Neuronal stem cell (in vitro differentiated cells): ENCODE data around the gene C1orf21.

Source experiments
- DNase-seq: peaks from one replicate; pipeline ENCODE4 v3.0.0-alpha.2; 2013; ENCODE audit warnings: low spot score
- H2AFZ ChIP-seq: one replicate; pipeline ENCODE4 v1.6.1; 2013; ENCODE audit warnings: mild to moderate bottlenecking, low read length, inconsistent platforms
- H2AK5ac ChIP-seq: 2 replicates; pipeline ENCODE4 v1.6.1; 2013; ENCODE audit warnings: low read depth, mild to moderate bottlenecking, inconsistent platforms, low read length, moderate library complexity, mixed read lengths
- H2BK120ac ChIP-seq: 2 replicates; pipeline ENCODE4 v1.6.1; 2013; ENCODE audit warnings: low read depth, mild to moderate bottlenecking, inconsistent platforms, low read length, moderate library complexity, mixed read lengths
- H2BK12ac ChIP-seq: one replicate; pipeline ENCODE4 v1.6.1; 2013; ENCODE audit warnings: low read length, inconsistent platforms
- H2BK15ac ChIP-seq: 2 replicates; pipeline ENCODE4 v1.6.1; 2013; ENCODE audit warnings: mild to moderate bottlenecking, low read length, inconsistent platforms, mixed read lengths
- H2BK5ac ChIP-seq: one replicate; pipeline ENCODE4 v1.6.1; 2013; ENCODE audit warnings: inconsistent platforms, mild to moderate bottlenecking, low read length, moderate library complexity
- H3K14ac ChIP-seq: one replicate; pipeline ENCODE4 v1.6.1; 2013; ENCODE audit warnings: low read length, inconsistent platforms
- H3K18ac ChIP-seq: 2 replicates; pipeline ENCODE4 v1.6.1; 2013; ENCODE audit warnings: low read length, inconsistent platforms
- H3K23ac ChIP-seq: 2 replicates; pipeline ENCODE4 v1.6.1; 2013; ENCODE audit warnings: low read depth, mild to moderate bottlenecking, mixed read lengths, low read length, inconsistent platforms; ENCODE audit not compliant: poor library complexity
- H3K27ac ChIP-seq: replicated peaks from 3 replicates; pipeline ENCODE4 v1.5.1; 2013; ENCODE audit warnings: low read length, inconsistent platforms
- H3K27me3 ChIP-seq, 3 experiments: 2 replicates each; pipeline ENCODE4 v1.6.1; 2013; ENCODE audit warnings: low read length in 3 of 3, mild to moderate bottlenecking in 2 of 3, inconsistent platforms in 1 of 3, low read depth in 1 of 3, mixed read lengths in 1 of 3, moderate library complexity in 1 of 3; ENCODE audit not compliant: control insufficient read depth in 3 of 3, insufficient read depth in 3 of 3
- H3K36me3 ChIP-seq, 2 donors: replicated peaks in 1 of 2; 2 replicates each; pipeline ENCODE4 v1.6.1; 2013; ENCODE audit warnings: low read length in 2 of 2; ENCODE audit not compliant: control insufficient read depth in 2 of 2, insufficient read depth in 2 of 2
- H3K4ac ChIP-seq: 2 replicates; pipeline ENCODE4 v1.6.1; 2013; ENCODE audit warnings: inconsistent platforms, mild to moderate bottlenecking, low read length, moderate library complexity
- H3K4me1 ChIP-seq, 2 donors: 1 replicate in 1 of 2; 2 replicates in 1 of 2; pipeline ENCODE4 v1.6.1; 2013; ENCODE audit warnings: low read length in 2 of 2, low read depth in 1 of 2; ENCODE audit not compliant: control insufficient read depth in 2 of 2, insufficient read depth in 1 of 2
- H3K4me2 ChIP-seq: one replicate; pipeline ENCODE4 v1.6.1; 2013; ENCODE audit warnings: mild to moderate bottlenecking, low read length, inconsistent platforms; ENCODE audit not compliant: insufficient read depth, poor library complexity, severe bottlenecking
- H3K4me3 ChIP-seq, 2 donors: 2 replicates each; pipeline ENCODE4 v1.5.1; 2013; ENCODE audit warnings: low read length in 2 of 2, mild to moderate bottlenecking in 2 of 2, inconsistent platforms in 1 of 2, moderate library complexity in 1 of 2
- H3K79me1 ChIP-seq: one replicate; pipeline ENCODE4 v1.6.1; 2013; ENCODE audit warnings: low read depth, mild to moderate bottlenecking, inconsistent platforms, low read length, moderate library complexity
- H3K9ac ChIP-seq: one replicate; pipeline ENCODE4 v1.6.1; 2013; ENCODE audit warnings: mild to moderate bottlenecking, low read depth, low read length, inconsistent platforms; ENCODE audit not compliant: poor library complexity
- H3K9me3 ChIP-seq, 2 donors: replicated peaks in 1 of 2; 2 replicates each; pipeline versions ENCODE3 to v1.6.1; 2013; ENCODE audit warnings: low read length in 2 of 2, mild to moderate bottlenecking in 2 of 2, inconsistent platforms in 1 of 2, low read depth in 1 of 2, mixed read lengths in 1 of 2, moderate library complexity in 1 of 2; ENCODE audit not compliant: control insufficient read depth in 2 of 2, insufficient read depth in 1 of 2
- H4K8ac ChIP-seq: one replicate; pipeline ENCODE4 v1.6.1; 2013; ENCODE audit warnings: low read depth, mild to moderate bottlenecking, inconsistent platforms, low read length, moderate library complexity
- H4K91ac ChIP-seq: one replicate; pipeline ENCODE4 v1.6.1; 2013; ENCODE audit warnings: low read length, low read depth, mild to moderate bottlenecking, inconsistent platforms; ENCODE audit not compliant: poor library complexity
- WGBS, 2 donors: extraction: QIAGEN DNeasy Blood & Tissue Kit; methylation state at CpG; one replicate each; pipeline ENCODE4 v1.1.7; 2013; ENCODE audit warnings: missing lambda C conversion rate in 2 of 2, mixed read lengths in 1 of 2; ENCODE audit not compliant: insufficient read length in 2 of 2, insufficient replicate concordance in 1 of 2; ENCODE audit errors: extremely low coverage in 2 of 2; 5-methylcytosine and 5-hydroxymethylcytosine counted together

The C1orf21 gene

GRCh38 chr1:184625271-184625670 lies 238.4 kb downstream of the C1orf21 start:
- no peak overlapping the region for H2AK5ac ChIP-seq
- no peak overlapping the region for H3K9ac ChIP-seq
- no peaks in the 10 kb centered on the region for H3K9me3 ChIP-seq
- no peak overlapping the region for H3K14ac ChIP-seq
- no peak overlapping the region for H2BK120ac ChIP-seq
- H3K4me3 ChIP-seq = no peak overlapping the region
- H3K4ac ChIP-seq = no peak overlapping the region
- peaks cover 0 to 3% of the 10 kb centered on the region in 2 donors for H3K36me3 ChIP-seq
- no peak for DNase-seq
- no peak overlapping the region for H2AFZ ChIP-seq
- WGBS, 2 donors = no CpG with 5 or more reads among the region's 4 CpGs
- H3K79me1 ChIP-seq = no peaks in the 10 kb centered on the region
- H2BK12ac ChIP-seq = no peak overlapping the region
- no peak overlapping the region for H3K4me2 ChIP-seq
- H3K27ac ChIP-seq = no peak overlapping the region
- no peak overlapping the region for H3K23ac ChIP-seq
- no peak overlapping the region for H3K18ac ChIP-seq
- H2BK15ac ChIP-seq = no peak overlapping the region
- H3K27me3 ChIP-seq = no peaks in the 10 kb centered on the region
- no peak overlapping the region for H2BK5ac ChIP-seq
- peaks cover 0 to 4% of the 10 kb centered on the region in 2 donors for H3K4me1 ChIP-seq
- no peak overlapping the region for H4K91ac ChIP-seq
- no peak overlapping the region for H4K8ac ChIP-seq

GRCh38 chr1:184626076-184627006 lies 239.5 kb downstream of the C1orf21 start:
- peak overlapping the region; percentile 34 for H3K9ac ChIP-seq
- H2BK5ac ChIP-seq = no peak overlapping the region
- no peak overlapping the region for H3K4me3 ChIP-seq
- WGBS, 2 donors = no CpG with 5 or more reads among the region's 13 CpGs
- H4K91ac ChIP-seq = no peak overlapping the region
- no peak overlapping the region for H4K8ac ChIP-seq
- no peaks in the 10 kb centered on the region for H3K9me3 ChIP-seq
- H3K27ac ChIP-seq = no peak overlapping the region
- H3K79me1 ChIP-seq = no peaks in the 10 kb centered on the region
- no peaks in the 10 kb centered on the region for H3K27me3 ChIP-seq
- H3K36me3 ChIP-seq = peaks cover 0 to 3% of the 10 kb centered on the region in 2 donors
- peaks cover 0 to 4% of the 10 kb centered on the region in 2 donors for H3K4me1 ChIP-seq
- no peak overlapping the region for H3K4me2 ChIP-seq
- H2AFZ ChIP-seq = no peak overlapping the region
- H2BK120ac ChIP-seq = no peak overlapping the region
- H3K23ac ChIP-seq = no peak overlapping the region
- H3K18ac ChIP-seq = peak overlapping the region; percentile 64
- H2AK5ac ChIP-seq = no peak overlapping the region
- H2BK15ac ChIP-seq = no peak overlapping the region
- no peak overlapping the region for H3K4ac ChIP-seq
- DNase-seq = no peak
- H3K14ac ChIP-seq = no peak overlapping the region
- H2BK12ac ChIP-seq = no peak overlapping the region

- Histone ChIP-seq H3K27ac (no peak overlapping the region), H3K4ac (no peak overlapping the region), H4K8ac (no peak overlapping the region), H2BK5ac (no peak overlapping the region), H2AK5ac (no peak overlapping the region), H2BK15ac (no peak overlapping the region), H3K4me2 (no peak overlapping the region), H3K4me1 (peaks cover 0 to 4% of the 10 kb centered on the region in 2 donors), H3K4me3 (no peak overlapping the region), H3K36me3 (peaks cover 0 to 3% of the 10 kb centered on the region in 2 donors), H2BK120ac (no peak overlapping the region), H2AFZ (no peak overlapping the region), H3K14ac (no peak overlapping the region), H3K9me3 (no peaks in the 10 kb centered on the region), H3K9ac (no peak overlapping the region), H3K23ac (no peak overlapping the region), H4K91ac (no peak overlapping the region), H3K18ac (no peak overlapping the region), H3K27me3 (no peaks in the 10 kb centered on the region), H3K79me1 (no peaks in the 10 kb centered on the region), H2BK12ac (no peak overlapping the region)
- no CpG with 5 or more reads among the region's 3 CpGs for WGBS, 2 donors
- DNase-seq = no peak
Measured at GRCh38 chr1:184627007-184627341, 240.1 kb downstream of the C1orf21 start.

GRCh38 chr1:184629266-184629665 lies 242.4 kb downstream of the C1orf21 start:
- no peak overlapping the region for H2BK5ac ChIP-seq
- H2BK12ac ChIP-seq = no peak overlapping the region
- WGBS, 2 donors = no CpG with 5 or more reads among the region's 4 CpGs
- no peak overlapping the region for H2BK120ac ChIP-seq
- H3K18ac ChIP-seq = no peak overlapping the region
- H3K4me1 ChIP-seq = peaks cover 0 to 8% of the 10 kb centered on the region in 2 donors
- H3K9me3 ChIP-seq = no peaks in the 10 kb centered on the region
- no peak overlapping the region for H4K8ac ChIP-seq
- H4K91ac ChIP-seq = no peak overlapping the region
- H3K9ac ChIP-seq = no peak overlapping the region
- H3K4me3 ChIP-seq = no peak overlapping the region
- H2AFZ ChIP-seq = no peak overlapping the region
- H3K79me1 ChIP-seq = no peaks in the 10 kb centered on the region
- H3K27me3 ChIP-seq = no peaks in the 10 kb centered on the region
- peaks cover 0 to 3% of the 10 kb centered on the region in 2 donors for H3K36me3 ChIP-seq
- H3K27ac ChIP-seq = no peak overlapping the region
- no peak overlapping the region for H3K4ac ChIP-seq
- H2AK5ac ChIP-seq = no peak overlapping the region
- no peak for DNase-seq
- H3K14ac ChIP-seq = no peak overlapping the region
- no peak overlapping the region for H3K23ac ChIP-seq
- no peak overlapping the region for H2BK15ac ChIP-seq
- no peak overlapping the region for H3K4me2 ChIP-seq
